ENCODE data around the gene SLC6A7.

- TF ChIP-seq, protein P1, sequence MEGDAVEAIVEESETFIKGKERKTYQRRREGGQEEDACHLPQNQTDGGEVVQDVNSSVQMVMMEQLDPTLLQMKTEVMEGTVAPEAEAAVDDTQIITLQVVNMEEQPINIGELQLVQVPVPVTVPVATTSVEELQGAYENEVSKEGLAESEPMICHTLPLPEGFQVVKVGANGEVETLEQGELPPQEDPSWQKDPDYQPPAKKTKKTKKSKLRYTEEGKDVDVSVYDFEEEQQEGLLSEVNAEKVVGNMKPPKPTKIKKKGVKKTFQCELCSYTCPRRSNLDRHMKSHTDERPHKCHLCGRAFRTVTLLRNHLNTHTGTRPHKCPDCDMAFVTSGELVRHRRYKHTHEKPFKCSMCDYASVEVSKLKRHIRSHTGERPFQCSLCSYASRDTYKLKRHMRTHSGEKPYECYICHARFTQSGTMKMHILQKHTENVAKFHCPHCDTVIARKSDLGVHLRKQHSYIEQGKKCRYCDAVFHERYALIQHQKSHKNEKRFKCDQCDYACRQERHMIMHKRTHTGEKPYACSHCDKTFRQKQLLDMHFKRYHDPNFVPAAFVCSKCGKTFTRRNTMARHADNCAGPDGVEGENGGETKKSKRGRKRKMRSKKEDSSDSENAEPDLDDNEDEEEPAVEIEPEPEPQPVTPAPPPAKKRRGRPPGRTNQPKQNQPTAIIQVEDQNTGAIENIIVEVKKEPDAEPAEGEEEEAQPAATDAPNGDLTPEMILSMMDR (IDR thresholded peaks at IDR 0.05; ENCODE audit: low read depth, low read length) = no peak
- TF ChIP-seq MYC (IDR thresholded peaks at IDR 0.05; ENCODE audit: low read depth, low read length) = no peak
Observed at GRCh38 chr5:150153957-150154617, 35.8 kb upstream of the SLC6A7 start.
